Liver (tissue), 9 donors: ENCODE data around the gene HSPA9. TPM values are rescaled to one million over a fixed set of nuclear protein-coding genes. Genes with fewer than 3 reads are reported as not detected.

Source experiments
- DNase-seq: peaks from one replicate; pipeline ENCODE4 v3.0.0-alpha.2; 2017; ENCODE audit warnings: low spot score
- H3K27ac ChIP-seq, 2 donors: one replicate each; pipeline ENCODE4 v1.7.0; 2013; ENCODE audit warnings: inconsistent platforms in 2 of 2, low read length in 2 of 2, control low read depth in 1 of 2, low read depth in 1 of 2, mild to moderate bottlenecking in 1 of 2
- H3K27me3 ChIP-seq, 4 donors: one replicate each; pipeline versions ENCODE4 v1.6.1 to v1.7.0; 2013; ENCODE audit warnings: low read length in 3 of 4, inconsistent platforms in 1 of 4, mild to moderate bottlenecking in 1 of 4, moderate library complexity in 1 of 4; ENCODE audit not compliant: control insufficient read depth in 4 of 4, insufficient read depth in 4 of 4
- H3K36me3 ChIP-seq, 4 donors: one replicate each; pipeline versions ENCODE4 v1.6.1 to v1.7.0; 2013; ENCODE audit warnings: low read length in 3 of 4, mild to moderate bottlenecking in 3 of 4, low read depth in 1 of 4, moderate library complexity in 1 of 4; ENCODE audit not compliant: control insufficient read depth in 4 of 4, insufficient read depth in 3 of 4
- H3K4me1 ChIP-seq, 4 donors: one replicate each; pipeline versions ENCODE4 v1.6.1 to v1.7.0; 2013; ENCODE audit warnings: low read length in 3 of 4, mild to moderate bottlenecking in 3 of 4, moderate library complexity in 1 of 4; ENCODE audit not compliant: control insufficient read depth in 4 of 4, insufficient read depth in 4 of 4
- H3K4me3 ChIP-seq, 3 donors: one replicate each; pipeline versions ENCODE4 v1.6.1 to v1.7.0; 2013; ENCODE audit warnings: low read length in 3 of 3, control low read depth in 1 of 3, low read depth in 1 of 3, mild to moderate bottlenecking in 1 of 3
- H3K9ac ChIP-seq, 2 donors: one replicate each; pipeline ENCODE4 v1.7.0; 2013; ENCODE audit warnings: low read length in 2 of 2, mild to moderate bottlenecking in 2 of 2, moderate library complexity in 2 of 2, control low read depth in 1 of 2, low read depth in 1 of 2
- H3K9me3 ChIP-seq, 4 donors: one replicate each; pipeline versions ENCODE4 v1.6.1 to v1.7.0; 2013; ENCODE audit warnings: low read length in 3 of 4; ENCODE audit not compliant: control insufficient read depth in 4 of 4
- CTCF ChIP-seq: fragments of 150-350 bp; IDR thresholded peaks from 2 replicates; pipeline ENCODE4 v1.5.1; 2017; ENCODE audit warnings: improper control_type of control experiment, low read depth, low read length; ENCODE audit not compliant: missing input control
- EGR1 ChIP-seq, 2 donors: IDR thresholded peaks; 2 replicates each; pipeline ENCODE4 v1.6.1; 2016 to 2018; ENCODE audit warnings: antibody characterized with exemption in 2 of 2, low read depth in 2 of 2
- FOXA1 ChIP-seq: IDR thresholded peaks from 2 replicates; pipeline ENCODE4 v1.6.1; 2016; ENCODE audit warnings: antibody characterized with exemption
- GABPA ChIP-seq, 2 donors: IDR thresholded peaks in 1 of 2; conservative IDR thresholded peaks in 1 of 2; 2 replicates each; pipeline ENCODE4 v1.6.1; 2016; ENCODE audit warnings: antibody characterized with exemption in 2 of 2, mild to moderate bottlenecking in 1 of 2, moderate library complexity in 1 of 2
- HNF4A ChIP-seq, 2 donors: conservative IDR thresholded peaks; 2 replicates each; pipeline ENCODE4 v1.6.1; 2016; ENCODE audit warnings: antibody characterized with exemption in 2 of 2, mild to moderate bottlenecking in 2 of 2
- HNF4G ChIP-seq: IDR thresholded peaks from 2 replicates; pipeline ENCODE4 v1.6.1; 2016; ENCODE audit warnings: antibody characterized with exemption
- JUND ChIP-seq, 2 donors: IDR thresholded peaks; 2 replicates each; pipeline ENCODE4 v1.6.1; 2016; ENCODE audit warnings: antibody characterized with exemption in 2 of 2
- MAX ChIP-seq: IDR thresholded peaks from 2 replicates; pipeline ENCODE4 v1.6.1; 2016; ENCODE audit warnings: antibody characterized with exemption
- NR2F2 ChIP-seq: IDR thresholded peaks from 2 replicates; pipeline ENCODE4 v1.6.1; 2016; ENCODE audit warnings: antibody characterized with exemption
- RAD21 ChIP-seq, 2 donors: IDR thresholded peaks; 2 replicates each; pipeline ENCODE4 v1.6.1; 2016; ENCODE audit warnings: antibody characterized with exemption in 2 of 2, mild to moderate bottlenecking in 2 of 2
- RXRA ChIP-seq, 2 donors: IDR thresholded peaks; 2 replicates each; pipeline ENCODE4 v1.6.1; 2017 to 2018; ENCODE audit warnings: antibody characterized with exemption in 2 of 2, mild to moderate bottlenecking in 1 of 2
- SP1 ChIP-seq: IDR thresholded peaks from 2 replicates; pipeline ENCODE4 v1.6.1; 2018; ENCODE audit warnings: antibody characterized with exemption, mild to moderate bottlenecking
- ZBTB33 ChIP-seq: IDR thresholded peaks from 2 replicates; pipeline ENCODE4 v1.6.1; 2016; ENCODE audit warnings: antibody characterized with exemption
- WGBS: extraction: QIAGEN DNeasy Blood & Tissue Kit; methylation state at CpG from one replicate; pipeline ENCODE4 v1.1.7; 2013; 5-methylcytosine and 5-hydroxymethylcytosine counted together
- polyA plus RNA-seq, 2 donors: library from polyadenylated mRNA; stranded (reverse) in 1 of 2; unstranded in 1 of 2; fragments of 200-250 nt in 1 of 2; fragments of >200 nt in 1 of 2; fragmentation: Nextera tagmentation in 1 of 2; extraction: Ambion mirVana in 1 of 2; gene quantifications; one replicate each; pipeline versions ENCODE4 v1.2.1 to v1.2.3, GENCODE V29; 2013 to 2015
- total RNA-seq, 2 donors: library from RNA; depleted of rRNA; stranded (reverse); fragments of >200 nt; gene quantifications; one replicate each; pipeline ENCODE4 v1.2.3, GENCODE V29; 2014
- TF ChIP-seq, protein P1 (sequence below): IDR thresholded peaks from 2 replicates; pipeline ENCODE4 v1.6.1; 2016; ENCODE audit warnings: antibody characterized with exemption
- TF ChIP-seq, protein P2 (sequence below): IDR thresholded peaks from 2 replicates; pipeline ENCODE4 v1.6.1; 2016; ENCODE audit warnings: antibody characterized with exemption, mild to moderate bottlenecking
- donor health status: healthy.
- donor health status: healthy.
- donor health status: healthy.
- donor health status: healthy.
- donor health status: healthy.

Gene HSPA9
- total and polyA plus RNA-seq, 4 donors: 221 to 378 (median 238) TPM

- no peak for DNase-seq
- TF ChIP-seq NR2F2: no peak
- TF ChIP-seq HNF4A (conservative IDR thresholded peaks at IDR 0.05): no peak
- Histone ChIP-seq H3K9ac (no peak overlapping the region), H3K27me3 (no peaks in the 10 kb centered on the region), H3K4me1 (no peaks in the 10 kb centered on the region), H3K9me3 (no peaks in the 10 kb centered on the region), H3K36me3 (no peaks in the 10 kb centered on the region), H3K4me3 (no peak overlapping the region), H3K27ac (no peak overlapping the region)
- 84% methylated on average over 4 of the region's 4 CpGs for WGBS
Measured at GRCh38 chr5:138623053-138623452, 47.9 kb upstream of the HSPA9 start.

- 87% methylated on average over 4 of the region's 4 CpGs for WGBS
- DNase-seq: no peak
- Histone ChIP-seq H3K36me3 (no peaks in the 10 kb centered on the region), H3K4me3 (no peak overlapping the region), H3K9me3 (no peaks in the 10 kb centered on the region), H3K4me1 (no peaks in the 10 kb centered on the region), H3K27me3 (no peaks in the 10 kb centered on the region), H3K9ac (no peak overlapping the region), H3K27ac (no peak overlapping the region)
- TF ChIP-seq RAD21 (IDR thresholded peaks at IDR 0.05) (no peak), GABPA (IDR thresholded peaks at IDR 0.05 in 1 of 2, conservative IDR thresholded peaks at IDR 0.05 in 1 of 2) (no peak), FOXA1 (no peak), HNF4A (conservative IDR thresholded peaks at IDR 0.05) (no peak), MAX (no peak), NR2F2 (no peak), HNF4G (no peak), RXRA (IDR thresholded peaks at IDR 0.05) (no peak), EGR1 (IDR thresholded peaks at IDR 0.05; ENCODE audit: low read depth in 2 of 2) (no peak), JUND (IDR thresholded peaks at IDR 0.05) (no peak), ZBTB33 (no peak), SP1 (no peak), CTCF (no peak)
- TF ChIP-seq, protein P1, sequence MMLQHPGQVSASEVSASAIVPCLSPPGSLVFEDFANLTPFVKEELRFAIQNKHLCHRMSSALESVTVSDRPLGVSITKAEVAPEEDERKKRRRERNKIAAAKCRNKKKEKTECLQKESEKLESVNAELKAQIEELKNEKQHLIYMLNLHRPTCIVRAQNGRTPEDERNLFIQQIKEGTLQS: no peak
- TF ChIP-seq, protein P2, sequence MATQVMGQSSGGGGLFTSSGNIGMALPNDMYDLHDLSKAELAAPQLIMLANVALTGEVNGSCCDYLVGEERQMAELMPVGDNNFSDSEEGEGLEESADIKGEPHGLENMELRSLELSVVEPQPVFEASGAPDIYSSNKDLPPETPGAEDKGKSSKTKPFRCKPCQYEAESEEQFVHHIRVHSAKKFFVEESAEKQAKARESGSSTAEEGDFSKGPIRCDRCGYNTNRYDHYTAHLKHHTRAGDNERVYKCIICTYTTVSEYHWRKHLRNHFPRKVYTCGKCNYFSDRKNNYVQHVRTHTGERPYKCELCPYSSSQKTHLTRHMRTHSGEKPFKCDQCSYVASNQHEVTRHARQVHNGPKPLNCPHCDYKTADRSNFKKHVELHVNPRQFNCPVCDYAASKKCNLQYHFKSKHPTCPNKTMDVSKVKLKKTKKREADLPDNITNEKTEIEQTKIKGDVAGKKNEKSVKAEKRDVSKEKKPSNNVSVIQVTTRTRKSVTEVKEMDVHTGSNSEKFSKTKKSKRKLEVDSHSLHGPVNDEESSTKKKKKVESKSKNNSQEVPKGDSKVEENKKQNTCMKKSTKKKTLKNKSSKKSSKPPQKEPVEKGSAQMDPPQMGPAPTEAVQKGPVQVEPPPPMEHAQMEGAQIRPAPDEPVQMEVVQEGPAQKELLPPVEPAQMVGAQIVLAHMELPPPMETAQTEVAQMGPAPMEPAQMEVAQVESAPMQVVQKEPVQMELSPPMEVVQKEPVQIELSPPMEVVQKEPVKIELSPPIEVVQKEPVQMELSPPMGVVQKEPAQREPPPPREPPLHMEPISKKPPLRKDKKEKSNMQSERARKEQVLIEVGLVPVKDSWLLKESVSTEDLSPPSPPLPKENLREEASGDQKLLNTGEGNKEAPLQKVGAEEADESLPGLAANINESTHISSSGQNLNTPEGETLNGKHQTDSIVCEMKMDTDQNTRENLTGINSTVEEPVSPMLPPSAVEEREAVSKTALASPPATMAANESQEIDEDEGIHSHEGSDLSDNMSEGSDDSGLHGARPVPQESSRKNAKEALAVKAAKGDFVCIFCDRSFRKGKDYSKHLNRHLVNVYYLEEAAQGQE: no peak
Measured at GRCh38 chr5:138622051-138622450, 46.9 kb upstream of the HSPA9 start.
